GM23338 (cell line): Measurements from ENCODE around the gene STX5. TPM values are rescaled to one million over a fixed set of nuclear protein-coding genes. Genes with fewer than 3 reads are reported as not detected.

Experiments used
- ATAC-seq: fragments of 200-7000 bp; cut with Tn5 transposase; 3 replicates; pipeline ENCODE4 v1.9.1; 2020
- DNase-seq: peaks from one replicate; pipeline ENCODE4 v3.0.0-alpha.2; 2015; ENCODE audit warnings: low spot score
- H2AFZ ChIP-seq: fragments of 200-600 bp; sonication (generic); 2 replicates; pipeline ENCODE4 v1.8.0; 2016; ENCODE audit warnings: antibody characterized with exemption, mild to moderate bottlenecking, moderate library complexity
- H3F3A ChIP-seq: fragments of 200-600 bp; sonication (generic); replicated peaks from 2 replicates; pipeline ENCODE4 v1.8.0; 2017; ENCODE audit warnings: antibody characterized with exemption, mixed run types, low read depth
- H3K27ac ChIP-seq: fragments of 200-600 bp; sonication (generic); 2 replicates; pipeline ENCODE4 v1.6.1; 2016; ENCODE audit warnings: low read depth
- H3K27me3 ChIP-seq: fragments of 200-600 bp; sonication (generic); 2 replicates; pipeline ENCODE4 v1.8.0; 2016; ENCODE audit warnings: mild to moderate bottlenecking, mixed run types, moderate library complexity; ENCODE audit not compliant: insufficient read depth
- H3K36me3 ChIP-seq: fragments of 200-600 bp; sonication (generic); 2 replicates; pipeline ENCODE4 v1.8.0; 2016; ENCODE audit warnings: mild to moderate bottlenecking; ENCODE audit not compliant: insufficient read depth
- H3K4me1 ChIP-seq: fragments of 200-600 bp; sonication (generic); 2 replicates; pipeline ENCODE4 v1.8.0; 2016; ENCODE audit warnings: mild to moderate bottlenecking, moderate library complexity; ENCODE audit not compliant: insufficient read depth
- H3K4me2 ChIP-seq: fragments of 200-600 bp; sonication (generic); 2 replicates; pipeline ENCODE4 v1.7.1; 2017; ENCODE audit warnings: mixed run types
- H3K4me3 ChIP-seq: fragments of 200-600 bp; sonication (generic); 2 replicates; pipeline ENCODE4 v1.6.1; 2016; ENCODE audit warnings: mixed run types
- H3K79me2 ChIP-seq: fragments of 200-600 bp; sonication (generic); replicated peaks from 2 replicates; pipeline ENCODE4 v1.8.0; 2017; ENCODE audit warnings: mild to moderate bottlenecking; ENCODE audit not compliant: insufficient read depth
- H3K9me2 ChIP-seq: fragments of 200-600 bp; sonication (generic); 2 replicates; pipeline ENCODE4 v1.8.0; 2017; ENCODE audit not compliant: insufficient read depth
- H4K20me1 ChIP-seq: fragments of 200-600 bp; sonication (generic); replicated peaks from 2 replicates; pipeline ENCODE4 v1.8.0; 2017; ENCODE audit warnings: mild to moderate bottlenecking; ENCODE audit not compliant: insufficient read depth
- H3K27ac Mint-ChIP-seq: 2 replicates; pipeline ENCODE4 v1.8.0; 2020; ENCODE audit warnings: inconsistent platforms, mild to moderate bottlenecking, moderate library complexity, mixed read lengths
- H3K27me3 Mint-ChIP-seq: 3 replicates; pipeline ENCODE4 v1.8.0; 2022; ENCODE audit warnings: low read depth, mild to moderate bottlenecking, moderate library complexity, mixed read lengths, inconsistent platforms; ENCODE audit not compliant: insufficient read depth, poor library complexity
- H3K36me3 Mint-ChIP-seq: 3 replicates; pipeline ENCODE4 v1.8.0; 2021; ENCODE audit warnings: low read depth, mild to moderate bottlenecking, inconsistent platforms, moderate library complexity, mixed read lengths
- H3K4me1 Mint-ChIP-seq: 3 replicates; pipeline ENCODE4 v1.8.0; 2020; ENCODE audit warnings: mild to moderate bottlenecking, inconsistent platforms, mixed read lengths
- H3K4me3 Mint-ChIP-seq: 3 replicates; pipeline ENCODE4 v1.8.0; 2021; ENCODE audit warnings: moderate library complexity, mild to moderate bottlenecking, inconsistent platforms, mixed read lengths
- H3K9me3 Mint-ChIP-seq: 3 replicates; pipeline ENCODE4 v1.8.0; 2020; ENCODE audit warnings: moderate library complexity, mild to moderate bottlenecking, inconsistent platforms, mixed read lengths
- CREB1 ChIP-seq: fragments of 250-450 bp; sonication (Bioruptor Pico); IDR thresholded peaks from 2 replicates; pipeline ENCODE4 v1.5.0; 2020; ENCODE audit warnings: low read depth, mild to moderate bottlenecking, moderate library complexity
- CTCF ChIP-seq, 2 experiments: fragments of 200-600 bp in 1 of 2; sonication (generic) in 1 of 2; conservative IDR thresholded peaks; 2 replicates each; pipeline versions ENCODE4 v1.5.1 to v1.6.1; 2016 to 2017; ENCODE audit warnings: antibody characterized with exemption in 2 of 2, low read depth in 2 of 2, mild to moderate bottlenecking in 2 of 2, moderate library complexity in 1 of 2
- ETS1 ChIP-seq: IDR thresholded peaks from 2 replicates; pipeline ENCODE4 v1.6.1; 2016; ENCODE audit warnings: antibody characterized with exemption
- EZH2 ChIP-seq: fragments of 200-600 bp; sonication (generic); IDR thresholded peaks from one replicate; pipeline ENCODE4 v1.8.0; 2017; ENCODE audit warnings: antibody characterized with exemption, mild to moderate bottlenecking, low read depth; ENCODE audit not compliant: unreplicated experiment
- EZH2phosphoT487 ChIP-seq: fragments of 200-600 bp; sonication (generic); IDR thresholded peaks from one replicate; pipeline ENCODE4 v1.8.1; 2018; ENCODE audit warnings: antibody characterized with exemption; ENCODE audit not compliant: unreplicated experiment
- JUNB ChIP-seq: IDR thresholded peaks from one replicate; pipeline ENCODE4 v1.6.1; 2016; ENCODE audit warnings: antibody characterized with exemption; ENCODE audit not compliant: unreplicated experiment
- NANOG ChIP-seq: IDR thresholded peaks from 2 replicates; pipeline ENCODE4 v1.6.1; 2016; ENCODE audit warnings: antibody characterized with exemption, borderline replicate concordance
- POLR2AphosphoS5 ChIP-seq: IDR thresholded peaks from 2 replicates; pipeline ENCODE4 v1.6.1; 2016; ENCODE audit warnings: antibody characterized with exemption, low read depth
- REST ChIP-seq: IDR thresholded peaks from one replicate; pipeline ENCODE4 v1.6.1; 2018; ENCODE audit warnings: antibody characterized with exemption; ENCODE audit not compliant: unreplicated experiment
- STAT1 ChIP-seq: IDR thresholded peaks from one replicate; pipeline ENCODE4 v1.6.1; 2016; ENCODE audit warnings: antibody characterized with exemption; ENCODE audit not compliant: unreplicated experiment
- ZNF114 ChIP-seq: fragments of 250-450 bp; sonication (Bioruptor Pico); IDR thresholded peaks from 2 replicates; pipeline ENCODE4 v1.5.0; 2020; ENCODE audit warnings: mild to moderate bottlenecking, moderate library complexity
- ZNF331 ChIP-seq: fragments of 250-450 bp; sonication (Bioruptor Pico); IDR thresholded peaks from 2 replicates; pipeline ENCODE4 v1.5.0; 2020; ENCODE audit warnings: low read depth, mild to moderate bottlenecking, moderate library complexity
- ZNF462 ChIP-seq: fragments of 250-450 bp; sonication (Bioruptor Pico); IDR thresholded peaks from 2 replicates; pipeline ENCODE4 v1.5.0; 2020; ENCODE audit warnings: mild to moderate bottlenecking, moderate library complexity
- polyA plus RNA-seq: library from polyadenylated mRNA; unstranded; fragments of >200 nt; fragmentation: Nextera tagmentation; extraction: Ambion mirVana; gene quantifications from 2 replicates; pipeline ENCODE4 v1.2.1, GENCODE V29; 2016
- total RNA-seq: library from RNA; depleted of rRNA; stranded (reverse); fragments of >200 nt; shearing (Covaris generic); gene quantifications from 2 replicates; pipeline ENCODE4 v1.2.3, GENCODE V29; 2014

STX5 gene
- total and polyA plus RNA-seq, 2 experiments from 2014 or later: 7.7 to 22.2 TPM

DNA sequence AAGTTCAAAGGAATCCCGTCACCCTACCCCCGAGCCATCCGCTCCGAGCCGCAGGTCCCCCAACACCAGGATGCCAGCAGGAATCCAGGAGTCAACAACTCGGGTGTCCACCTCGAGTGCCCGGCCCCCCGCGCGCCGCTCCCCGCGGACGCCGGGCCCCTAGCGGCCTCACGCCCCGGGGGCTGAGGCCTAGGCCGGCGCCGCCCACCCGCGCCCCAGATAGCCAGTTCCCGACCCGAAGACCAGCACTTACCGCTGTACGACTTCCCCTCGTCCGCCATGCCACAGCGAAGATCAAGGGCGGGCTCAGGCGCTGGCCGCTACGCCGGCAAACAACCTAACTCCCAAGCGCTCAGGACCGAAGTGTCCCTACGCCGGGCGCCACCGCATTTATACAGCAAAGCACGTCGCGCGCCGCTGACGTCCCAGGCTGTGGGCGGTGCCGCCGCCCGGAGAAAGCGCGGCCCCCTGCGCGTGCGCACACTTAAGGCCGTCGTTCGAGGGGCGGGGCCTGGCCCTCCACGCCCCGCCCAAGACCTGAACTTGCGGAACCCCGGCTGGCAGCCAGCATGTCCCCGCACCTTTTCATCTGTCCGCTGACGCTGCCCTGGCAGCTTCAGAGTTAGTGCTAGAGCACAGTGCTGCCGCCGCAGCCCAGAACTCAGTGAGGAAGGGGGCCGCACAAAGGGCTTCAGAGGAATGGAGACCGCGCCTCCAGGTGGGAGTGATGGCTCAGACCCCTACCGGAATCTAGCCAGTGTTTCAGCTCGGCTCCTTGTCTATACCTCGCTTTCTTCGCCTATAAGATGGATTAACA is 26.6 kb downstream of the STX5 start, which contains the start of gene NXF1:
Gene NXF1, minus strand, starts transcription at position 365 of the 817 bp plus-strand sequence. Its CDS starts 84 bp downstream, at position 281.
- Histone ChIP-seq H3K79me2 (peaks cover 27% of the 10 kb centered on the region), H3K4me1 (peaks cover 14% of the 10 kb centered on the region; the same call in 1 of the 2 replicates), H3K4me3 (peak within 1 kb of the TSS; percentile 73), H3K27ac (peak within 1 kb of the TSS; percentile 92), H2AFZ (peak within 1 kb of the TSS; percentile 98), H3F3A (peaks cover 12% of the 10 kb centered on the region), H4K20me1 (peaks cover 10% of the 10 kb centered on the region), H3K4me2 (peak within 1 kb of the TSS; percentile 94), H3K27me3 (no peaks in the 10 kb centered on the region), H3K9me2 (no peaks in the 10 kb centered on the region), H3K36me3 (peaks cover 27% of the 10 kb centered on the region; the same call in 1 of the 2 replicates)
- peaks cover 7% of the 10 kb centered on the region for H3K27me3 Mint-ChIP-seq
- peak within 1 kb of the TSS; percentile 97 for H3K4me3 Mint-ChIP-seq
- H3K4me1 Mint-ChIP-seq: peaks cover 18% of the 10 kb centered on the region
- ATAC-seq (peak; percentile 93), DNase-seq (peak; percentile 96)
- H3K36me3 Mint-ChIP-seq: peaks cover 32% of the 10 kb centered on the region
- H3K9me3 Mint-ChIP-seq: no peaks in the 10 kb centered on the region
- peak within 1 kb of the TSS; percentile 97 for H3K27ac Mint-ChIP-seq
- TF ChIP-seq JUNB (no peak), REST (no peak), CREB1 (peak; percentile 98), ETS1 (peak; percentile 64; the same call in 1 of the 2 replicates), STAT1 (no peak), CTCF (conservative IDR thresholded peaks at IDR 0.05; ENCODE audit: low read depth in 2 of 2) (0 out of 4 replicates have a peak, but pooled peaks of 1 of the 2 experiments have one; percentile 9), EZH2phosphoT487 (no peak), NANOG (no peak), ZNF114 (no peak), ZNF462 (CRISPR knock-in tag) (no peak), EZH2 (no peak), POLR2AphosphoS5 (peak; percentile 100), ZNF331 (CRISPR knock-in tag) (no peak)
